Suprapubic skin (tissue), 4 donors: Measurements from ENCODE around the gene KRTAP5-7. TPM values are rescaled to one million over a fixed set of nuclear protein-coding genes. Genes with fewer than 3 reads are reported as not detected.
A peak's percentile ranks its signal among the peaks of the same experiment; 100 is the strongest.

Experiments
- DNase-seq, 2 donors: peaks; one replicate each; pipeline ENCODE4 v3.0.0-alpha.2; 2019; ENCODE audit warnings: low spot score in 2 of 2
- H3K27ac ChIP-seq: fragments of 200-600 bp; sonication (generic); one replicate; pipeline ENCODE4 v1.5.1; 2019
- H3K27me3 ChIP-seq: fragments of 200-600 bp; sonication (generic); one replicate; pipeline ENCODE4 v1.5.1; 2019
- H3K36me3 ChIP-seq: fragments of 200-600 bp; sonication (generic); one replicate; pipeline ENCODE4 v1.5.1; 2019
- H3K4me1 ChIP-seq: fragments of 200-600 bp; sonication (generic); one replicate; pipeline ENCODE4 v1.5.1; 2019
- H3K4me3 ChIP-seq: fragments of 200-600 bp; sonication (generic); one replicate; pipeline ENCODE4 v1.5.1; 2019; ENCODE audit warnings: mild to moderate bottlenecking
- H3K9me3 ChIP-seq: fragments of 200-600 bp; sonication (generic); one replicate; pipeline ENCODE4 v1.5.1; 2019
- EP300 ChIP-seq: sonication (generic); formaldehyde crosslinking; IDR thresholded peaks from one replicate; pipeline ENCODE4 v1.6.1; 2017; ENCODE audit warnings: antibody characterized with exemption
- POLR2A ChIP-seq, 2 donors: fragments of 450-650 bp; IDR thresholded peaks; one replicate each; pipeline ENCODE4 v1.6.1; 2017; ENCODE audit warnings: antibody characterized with exemption in 2 of 2, mild to moderate bottlenecking in 2 of 2, moderate library complexity in 2 of 2
- POLR2AphosphoS5 ChIP-seq, 3 donors: sonication (generic); formaldehyde crosslinking; IDR thresholded peaks; one replicate each; pipeline ENCODE4 v1.6.1; 2017; ENCODE audit warnings: antibody characterized with exemption in 3 of 3
- WGBS: methylation state at CpG from one replicate; pipeline ENCODE4 v1.1.5; 2018; 5-methylcytosine and 5-hydroxymethylcytosine counted together
- total RNA-seq, 4 donors: library from RNA; depleted of rRNA; stranded (reverse); fragments of >200 nt; gene quantifications; one replicate each; pipeline ENCODE4 v1.1.0, GENCODE V29; 2016
- TF ChIP-seq, protein P1 (sequence below), 2 donors: fragments of 200-600 bp in 1 of 2; fragments of 450-650 bp in 1 of 2; sonication (generic) in 1 of 2; IDR thresholded peaks; one replicate each; pipeline ENCODE4 v1.5.1; 2016 to 2019; ENCODE audit warnings: antibody characterized with exemption in 2 of 2, mild to moderate bottlenecking in 1 of 2, moderate library complexity in 1 of 2

KRTAP5-7 gene
- total RNA-seq, 4 donors from 2014 or later: 0.42 to 3.0 (median 1.0) TPM; not detected in 1

DNA sequence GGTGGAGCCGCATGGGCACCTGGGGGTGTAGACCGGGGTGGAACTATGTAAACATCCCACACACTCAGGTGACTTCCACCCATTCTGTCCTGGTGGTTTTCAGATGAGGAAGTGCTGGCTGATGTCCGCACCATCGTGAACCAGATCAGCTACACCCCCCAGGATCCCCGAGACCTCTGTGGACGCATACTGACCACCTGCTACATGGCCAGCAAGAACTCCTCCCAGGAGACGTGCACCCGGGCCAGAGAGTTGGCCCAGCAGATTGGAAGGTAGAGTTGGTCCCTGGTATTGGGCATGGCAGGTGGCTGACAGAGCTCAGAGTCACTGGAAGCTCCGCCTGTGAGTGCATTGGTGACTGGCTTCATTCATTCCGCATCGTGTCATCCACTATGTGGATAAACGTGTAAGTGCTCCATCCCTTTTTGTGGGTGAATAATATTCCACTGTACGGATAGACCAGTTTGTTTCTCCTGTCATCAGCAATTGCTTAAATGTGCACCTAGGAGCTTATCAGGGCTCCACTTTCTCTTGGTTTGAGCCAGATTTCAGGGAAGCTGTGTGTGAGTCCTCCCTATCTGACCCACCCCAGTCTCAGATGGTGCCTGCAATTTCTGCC is 44.2 kb upstream of the KRTAP5-7 start:
- H3K36me3 ChIP-seq: peaks cover 93% of the 10 kb centered on the region
- TF ChIP-seq POLR2AphosphoS5 (IDR thresholded peaks at IDR 0.05) (no peak), EP300 (no peak), POLR2A (IDR thresholded peaks at IDR 0.05) (no peak)
- TF ChIP-seq, protein P1, sequence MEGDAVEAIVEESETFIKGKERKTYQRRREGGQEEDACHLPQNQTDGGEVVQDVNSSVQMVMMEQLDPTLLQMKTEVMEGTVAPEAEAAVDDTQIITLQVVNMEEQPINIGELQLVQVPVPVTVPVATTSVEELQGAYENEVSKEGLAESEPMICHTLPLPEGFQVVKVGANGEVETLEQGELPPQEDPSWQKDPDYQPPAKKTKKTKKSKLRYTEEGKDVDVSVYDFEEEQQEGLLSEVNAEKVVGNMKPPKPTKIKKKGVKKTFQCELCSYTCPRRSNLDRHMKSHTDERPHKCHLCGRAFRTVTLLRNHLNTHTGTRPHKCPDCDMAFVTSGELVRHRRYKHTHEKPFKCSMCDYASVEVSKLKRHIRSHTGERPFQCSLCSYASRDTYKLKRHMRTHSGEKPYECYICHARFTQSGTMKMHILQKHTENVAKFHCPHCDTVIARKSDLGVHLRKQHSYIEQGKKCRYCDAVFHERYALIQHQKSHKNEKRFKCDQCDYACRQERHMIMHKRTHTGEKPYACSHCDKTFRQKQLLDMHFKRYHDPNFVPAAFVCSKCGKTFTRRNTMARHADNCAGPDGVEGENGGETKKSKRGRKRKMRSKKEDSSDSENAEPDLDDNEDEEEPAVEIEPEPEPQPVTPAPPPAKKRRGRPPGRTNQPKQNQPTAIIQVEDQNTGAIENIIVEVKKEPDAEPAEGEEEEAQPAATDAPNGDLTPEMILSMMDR (IDR thresholded peaks at IDR 0.05): no peak
- peak in 1 of 2 donors; percentile 38 for DNase-seq
- H3K27ac ChIP-seq: no peak overlapping the region
- no peaks in the 10 kb centered on the region for H3K27me3 ChIP-seq
- WGBS: 94% methylated on average over 13 of the region's 13 CpGs
- no peaks in the 10 kb centered on the region for H3K9me3 ChIP-seq
- H3K4me1 ChIP-seq: peaks cover 5% of the 10 kb centered on the region
- H3K4me3 ChIP-seq: no peak overlapping the region

DNA sequence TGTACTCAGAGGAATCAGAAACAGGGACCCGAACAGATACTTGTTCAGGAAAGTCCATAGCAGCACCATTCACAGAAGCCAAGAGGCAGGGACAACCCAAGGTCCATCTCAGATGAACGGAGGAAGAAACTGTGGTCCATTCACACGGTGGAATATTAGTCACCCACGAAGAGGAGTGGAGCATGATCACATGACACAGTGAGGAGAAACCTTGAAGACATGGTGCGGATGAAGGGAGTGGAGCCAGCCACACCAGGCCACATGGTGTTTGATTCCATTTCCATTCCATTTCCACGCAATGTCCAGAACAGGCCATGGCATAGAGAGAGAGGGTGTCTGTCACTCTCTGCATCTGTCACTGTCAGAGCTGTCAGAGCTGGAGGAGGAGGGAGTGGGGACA is 43.4 kb upstream of the KRTAP5-7 start:
- H3K27ac ChIP-seq: no peak overlapping the region
- H3K36me3 ChIP-seq: peaks cover 91% of the 10 kb centered on the region
- TF ChIP-seq POLR2AphosphoS5 (IDR thresholded peaks at IDR 0.05): no peak
- TF ChIP-seq POLR2A (IDR thresholded peaks at IDR 0.05): no peak
- TF ChIP-seq, protein P1 (IDR thresholded peaks at IDR 0.05): no peak
- no peak for TF ChIP-seq EP300
- peaks cover 13% of the 10 kb centered on the region for H3K4me1 ChIP-seq
- no peaks in the 10 kb centered on the region for H3K27me3 ChIP-seq
- H3K4me3 ChIP-seq: no peak overlapping the region
- DNase-seq: peak in 1 of 2 donors; percentile 7
- H3K9me3 ChIP-seq: no peaks in the 10 kb centered on the region
- WGBS: 96% methylated on average over 6 of the region's 6 CpGs

DNA sequence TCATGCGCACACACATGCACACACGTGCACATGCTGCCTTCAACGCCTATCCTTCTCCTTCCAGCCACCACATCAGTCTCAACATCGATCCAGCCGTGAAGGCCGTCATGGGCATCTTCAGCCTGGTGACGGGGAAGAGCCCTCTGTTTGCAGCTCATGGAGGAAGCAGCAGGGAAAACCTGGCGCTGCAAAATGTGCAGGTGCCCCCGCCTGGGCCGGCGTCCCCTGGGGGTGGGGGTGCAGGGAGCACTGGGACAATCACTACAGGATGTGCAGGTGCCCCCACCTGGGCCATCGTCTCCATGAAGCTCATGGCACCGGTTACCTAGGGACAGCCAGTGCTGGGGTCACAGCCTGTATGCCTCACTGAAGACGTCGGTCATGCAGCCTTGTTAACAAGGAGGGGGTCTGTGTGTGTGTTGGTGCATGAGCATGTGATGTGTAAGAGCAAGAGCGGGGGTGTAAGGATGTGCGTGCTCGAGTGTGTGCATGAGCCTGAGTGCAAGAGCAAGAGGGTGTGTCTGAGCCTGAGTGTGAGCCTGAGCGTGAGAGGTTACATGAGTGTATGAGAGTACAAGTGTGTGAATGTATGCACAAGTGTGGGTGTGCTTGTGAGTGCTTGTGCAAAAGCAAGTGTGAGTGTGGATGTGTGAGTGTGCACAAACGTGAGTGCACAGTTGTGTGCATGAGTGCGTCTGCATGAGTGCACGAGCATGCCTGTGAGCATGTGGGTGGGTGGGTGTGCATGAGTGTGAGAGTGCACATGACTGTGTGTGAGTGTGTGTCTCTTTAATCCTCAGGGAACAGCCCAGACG is 42.6 kb upstream of the KRTAP5-7 start:
- H3K4me1 ChIP-seq: peaks cover 15% of the 10 kb centered on the region
- H3K27me3 ChIP-seq: no peaks in the 10 kb centered on the region
- H3K27ac ChIP-seq: no peak overlapping the region
- TF ChIP-seq EP300 (no peak), POLR2AphosphoS5 (IDR thresholded peaks at IDR 0.05) (no peak), POLR2A (IDR thresholded peaks at IDR 0.05) (no peak)
- TF ChIP-seq, protein P1 (IDR thresholded peaks at IDR 0.05): no peak
- peaks cover 83% of the 10 kb centered on the region for H3K36me3 ChIP-seq
- H3K9me3 ChIP-seq: no peaks in the 10 kb centered on the region
- WGBS: 94% methylated on average over 23 of the region's 23 CpGs
- H3K4me3 ChIP-seq: no peak overlapping the region
- peak; percentile 36 to 63 for DNase-seq

- Histone ChIP-seq H3K4me3 (no peak overlapping the region), H3K36me3 (peaks cover 82% of the 10 kb centered on the region), H3K27me3 (no peaks in the 10 kb centered on the region), H3K27ac (no peak overlapping the region), H3K9me3 (no peaks in the 10 kb centered on the region), H3K4me1 (peaks cover 15% of the 10 kb centered on the region)
- TF ChIP-seq POLR2AphosphoS5 (IDR thresholded peaks at IDR 0.05) (no peak), POLR2A (IDR thresholded peaks at IDR 0.05) (no peak), EP300 (no peak)
- TF ChIP-seq, protein P1 (IDR thresholded peaks at IDR 0.05): no peak
- WGBS: 82% methylated on average over 4 of the region's 6 CpGs
- DNase-seq: peak in 1 of 2 donors; percentile 45
These were observed 42.0 kb upstream of the KRTAP5-7 start for GRCh38 chr11:71485063-71485399.

GRCh38 chr11:71485466-71485865 is 41.6 kb upstream of the KRTAP5-7 start:
- DNase-seq: peak in 1 of 2 donors; percentile 34
- Histone ChIP-seq H3K27ac (no peak overlapping the region), H3K4me1 (peaks cover 15% of the 10 kb centered on the region), H3K27me3 (no peaks in the 10 kb centered on the region), H3K36me3 (peaks cover 82% of the 10 kb centered on the region), H3K4me3 (no peak overlapping the region), H3K9me3 (no peaks in the 10 kb centered on the region)
- 98% methylated on average over 18 of the region's 18 CpGs for WGBS
- TF ChIP-seq, protein P1 (IDR thresholded peaks at IDR 0.05): no peak
- TF ChIP-seq POLR2A (IDR thresholded peaks at IDR 0.05): no peak
- no peak for TF ChIP-seq POLR2AphosphoS5 (IDR thresholded peaks at IDR 0.05)
- TF ChIP-seq EP300: no peak
